GM18907 (cell line): Measurements from ENCODE around the gene C17orf107.
"Not testable (repeated sequence)": the region's sequence is repeated elsewhere in the genome, so short reads cannot be mapped to it uniquely, and the experiment has no call there.

Experiments
- ATAC-seq: cut with Tn5 transposase; IDR thresholded peaks from one replicate; pipeline ENCODE4 v1.9.1; 2021; ENCODE audit warnings: mild to moderate bottlenecking, moderate library complexity; ENCODE audit not compliant: unreplicated experiment

The C17orf107 gene

GRCh38 chr17:4900231-4901107 lies 1.1 kb downstream of the C17orf107 start:
- no peak for ATAC-seq

- no peak for ATAC-seq
Measured at GRCh38 chr17:4901108-4901647, 1.8 kb downstream of the C17orf107 start.

- ATAC-seq: no peak
Measured at GRCh38 chr17:4901648-4902344, 2.5 kb downstream of the C17orf107 start.

DNA sequence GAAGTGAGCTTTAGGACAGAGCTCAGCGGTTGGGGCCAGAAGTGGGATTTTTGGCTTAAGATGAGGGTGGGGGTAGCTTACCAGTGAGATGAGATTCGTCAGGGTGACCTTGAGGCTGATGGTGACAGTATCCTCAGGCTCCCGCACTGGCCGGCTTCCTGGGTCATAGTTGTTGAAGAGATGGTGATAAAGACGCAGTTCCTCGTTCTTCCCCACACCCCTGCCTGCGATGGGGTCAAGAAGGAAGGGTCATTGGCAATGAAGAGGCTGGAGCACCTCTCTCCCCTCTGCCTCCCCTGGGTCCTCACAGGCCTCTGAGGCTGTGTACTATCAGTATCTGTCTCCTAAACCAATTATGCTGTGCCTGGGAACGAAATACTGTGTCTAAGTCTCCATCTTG lies 3.2 kb downstream of the C17orf107 start:
- ATAC-seq: no peak

GRCh38 chr17:4903051-4903818 lies 3.9 kb downstream of the C17orf107 start, which contains the start of gene CHRNE:
Gene CHRNE (minus strand): TSS chr17:4903098. CDS start chr17:4903063, 35 bp downstream.
- ATAC-seq: no peak

DNA sequence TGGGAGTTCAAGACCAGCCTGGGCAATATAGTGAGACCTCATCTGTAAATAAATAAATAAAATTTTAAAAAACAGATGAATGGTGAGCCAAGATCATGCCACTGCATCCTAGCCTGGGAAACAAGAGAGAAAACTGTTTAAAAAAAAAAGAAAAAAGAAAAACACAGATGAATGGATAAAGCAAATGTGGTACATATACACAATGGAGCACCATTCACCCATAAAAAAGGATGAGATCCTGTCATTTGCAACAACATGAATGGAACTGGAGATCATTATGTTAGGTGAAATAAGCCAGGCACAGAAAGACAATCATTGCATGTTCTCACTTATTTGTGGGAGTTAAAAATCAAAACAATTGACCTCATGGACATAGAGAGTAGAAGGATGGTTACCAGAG lies 7.3 kb downstream of the C17orf107 start:
- ATAC-seq: not testable (repeated sequence)

- ATAC-seq: no peak
Measured at GRCh38 chr17:4908301-4908700, 9.0 kb downstream of the C17orf107 start.

DNA sequence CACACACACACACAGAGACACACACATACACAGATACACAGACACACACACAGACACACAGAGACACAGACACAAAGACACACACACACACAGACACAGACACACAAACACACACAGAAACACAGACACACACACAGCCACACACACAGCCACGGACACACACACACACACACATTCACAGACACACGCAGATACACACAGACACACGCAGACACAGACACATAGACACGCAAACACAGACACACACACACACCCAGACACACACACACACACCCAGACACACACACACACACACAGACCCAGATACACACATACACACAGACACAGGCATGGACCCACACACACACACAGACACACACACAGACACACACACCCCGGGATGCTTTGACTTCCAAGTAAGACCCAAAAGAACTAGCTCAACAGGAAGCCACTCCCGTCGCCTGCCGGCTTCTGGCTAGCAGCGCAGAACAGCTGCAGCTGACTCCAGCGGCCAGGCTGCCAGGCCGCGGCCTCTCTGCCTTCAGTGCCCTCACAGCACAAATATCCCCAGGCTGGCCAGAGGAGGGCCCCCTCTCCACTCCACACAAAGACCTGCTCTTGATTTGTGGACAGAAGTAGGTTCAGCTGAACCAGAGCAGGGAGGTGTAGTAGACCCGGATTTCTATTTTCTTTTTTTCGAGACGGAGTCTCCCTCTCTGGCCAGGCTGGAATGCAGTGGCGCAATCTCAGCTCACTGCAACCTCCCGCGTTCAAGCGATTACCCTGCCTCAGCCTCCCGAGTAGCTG lies 9.6 kb downstream of the C17orf107 start:
- peak; percentile 63 for ATAC-seq

DNA sequence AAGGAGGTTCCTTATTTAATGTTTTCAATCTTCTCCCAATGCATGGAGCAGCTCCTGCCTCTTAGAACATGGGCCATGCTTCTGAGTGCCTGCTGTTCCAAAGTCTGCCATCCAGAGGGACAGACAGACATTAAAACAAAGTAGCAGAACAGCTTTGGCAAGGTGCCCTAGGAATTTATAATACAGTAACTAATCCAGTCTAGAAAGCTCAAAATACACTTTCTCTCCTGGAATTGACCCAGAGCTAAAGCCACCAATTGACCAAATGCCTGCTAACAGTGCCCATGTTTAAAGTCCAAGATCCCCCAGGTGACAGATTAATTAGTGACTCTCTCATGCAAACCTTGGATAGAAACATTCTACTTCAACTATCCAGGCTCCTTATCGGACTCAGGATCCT lies 14.7 kb downstream of the C17orf107 start:
- no peak for ATAC-seq

DNA sequence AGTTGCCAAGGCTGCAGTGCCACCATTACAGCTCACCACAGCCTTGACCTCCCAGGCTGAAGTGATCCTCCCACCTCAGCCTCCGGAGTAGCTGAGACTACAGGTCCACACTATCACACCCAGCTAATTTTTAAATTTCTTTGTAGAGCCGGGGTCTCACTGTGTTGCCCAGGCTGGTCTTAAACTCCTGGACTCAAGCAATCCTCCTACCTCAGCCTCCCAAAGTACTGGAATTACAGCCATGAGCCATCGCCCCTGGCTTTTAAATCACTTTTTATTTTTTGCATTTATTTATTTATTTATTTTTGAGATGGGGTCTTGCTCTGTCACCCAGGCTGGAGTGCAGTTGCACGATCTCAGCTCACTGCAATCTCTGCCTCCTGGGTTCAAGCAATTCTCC lies 15.2 kb downstream of the C17orf107 start:
- ATAC-seq: not testable (repeated sequence)

- ATAC-seq: no peak
Measured at GRCh38 chr17:4919511-4920047, 20.2 kb downstream of the C17orf107 start.

GRCh38 chr17:4920351-4921048 lies 21.2 kb downstream of the C17orf107 start:
- no peak for ATAC-seq

- no peak for ATAC-seq
Measured at GRCh38 chr17:4921320-4921719, 22.0 kb downstream of the C17orf107 start.

- not testable (repeated sequence) for ATAC-seq
Measured at GRCh38 chr17:4926577-4927335, 27.4 kb downstream of the C17orf107 start.

DNA sequence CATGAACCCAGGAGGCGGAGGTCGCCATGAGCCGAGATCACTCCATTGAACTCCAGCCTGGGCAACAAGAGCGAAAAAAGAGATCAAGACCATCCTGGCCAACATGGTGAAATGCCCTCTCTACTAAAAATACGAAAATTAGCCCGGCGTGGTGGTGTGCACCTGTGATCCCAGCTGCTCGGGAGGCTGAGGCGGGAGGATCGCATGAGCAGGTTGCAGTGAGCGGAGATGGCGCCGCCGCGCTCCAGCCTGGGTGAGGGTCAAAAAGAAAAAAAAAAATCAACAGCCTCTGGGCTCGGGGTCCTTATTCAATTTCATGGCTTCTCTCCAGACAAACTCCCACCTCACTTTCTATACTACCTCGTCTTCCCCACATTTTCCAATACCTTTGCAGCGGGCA lies 29.5 kb downstream of the C17orf107 start:
- no peak for ATAC-seq

- no peak for ATAC-seq
Measured at GRCh38 chr17:4931963-4932362, 32.6 kb downstream of the C17orf107 start, which contains the start of gene GP1BA. Gene GP1BA (plus strand): TSS chr17:4932277. CDS start chr17:4932605, 328 bp downstream.

- no peak for ATAC-seq
Measured at GRCh38 chr17:4932756-4933155, 33.4 kb downstream of the C17orf107 start.

DNA sequence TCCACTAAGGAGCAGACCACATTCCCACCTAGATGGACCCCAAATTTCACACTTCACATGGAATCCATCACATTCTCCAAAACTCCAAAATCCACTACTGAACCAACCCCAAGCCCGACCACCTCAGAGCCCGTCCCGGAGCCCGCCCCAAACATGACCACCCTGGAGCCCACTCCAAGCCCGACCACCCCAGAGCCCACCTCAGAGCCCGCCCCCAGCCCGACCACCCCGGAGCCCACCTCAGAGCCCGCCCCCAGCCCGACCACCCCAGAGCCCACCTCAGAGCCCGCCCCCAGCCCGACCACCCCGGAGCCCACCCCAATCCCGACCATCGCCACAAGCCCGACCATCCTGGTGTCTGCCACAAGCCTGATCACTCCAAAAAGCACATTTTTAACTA lies 34.3 kb downstream of the C17orf107 start:
- ATAC-seq: no peak
